ENCODE results near the gene AKAP12.

Gene AKAP12

DNA sequence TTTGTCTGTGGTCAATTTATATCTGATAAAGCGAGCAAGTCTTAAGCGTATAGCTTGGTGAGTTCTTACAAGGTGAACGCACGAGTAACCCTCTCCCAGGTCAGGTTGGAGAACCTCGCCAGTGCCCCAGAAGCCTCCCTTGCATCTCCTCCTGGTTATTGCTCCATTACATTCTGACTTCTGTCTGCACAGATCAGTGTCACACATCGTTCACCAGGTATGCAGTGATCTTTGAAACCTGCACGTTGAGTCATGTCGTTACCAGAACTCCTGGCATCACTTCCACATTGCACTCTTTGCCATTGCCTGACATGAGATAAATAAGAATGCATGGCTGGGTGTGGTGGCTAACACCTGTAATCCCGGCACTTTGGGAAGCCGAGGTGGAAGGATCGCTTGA lies 44.2 kb downstream of the AKAP12 start:
- no peak for DNase-seq

- no peak for DNase-seq
These were observed 44.8 kb downstream of the AKAP12 start for GRCh38 chr6:151284548-151285017.

GRCh38 chr6:151285122-151285521 lies 45.4 kb downstream of the AKAP12 start:
- DNase-seq, result no peak

DNA sequence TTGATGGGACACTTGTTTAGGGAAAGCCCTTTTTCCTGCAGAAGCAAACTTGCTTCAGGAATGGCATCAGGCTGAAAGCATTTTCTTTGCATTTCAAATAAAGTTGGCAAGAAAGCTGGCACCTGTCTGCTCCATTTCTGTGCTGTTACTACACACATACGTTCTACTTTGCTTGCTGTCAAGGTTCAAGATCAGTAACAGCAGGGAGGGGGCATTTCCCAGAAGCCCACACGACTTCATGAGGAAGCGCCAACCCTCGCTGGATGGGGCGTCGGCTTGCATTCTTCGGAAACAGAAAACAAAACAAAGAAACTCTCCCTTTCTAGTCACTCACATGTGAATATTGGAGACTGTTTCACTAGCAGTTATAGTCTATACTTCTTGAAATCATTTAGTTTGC lies 46.4 kb downstream of the AKAP12 start:
- DNase-seq, result no peak

DNA sequence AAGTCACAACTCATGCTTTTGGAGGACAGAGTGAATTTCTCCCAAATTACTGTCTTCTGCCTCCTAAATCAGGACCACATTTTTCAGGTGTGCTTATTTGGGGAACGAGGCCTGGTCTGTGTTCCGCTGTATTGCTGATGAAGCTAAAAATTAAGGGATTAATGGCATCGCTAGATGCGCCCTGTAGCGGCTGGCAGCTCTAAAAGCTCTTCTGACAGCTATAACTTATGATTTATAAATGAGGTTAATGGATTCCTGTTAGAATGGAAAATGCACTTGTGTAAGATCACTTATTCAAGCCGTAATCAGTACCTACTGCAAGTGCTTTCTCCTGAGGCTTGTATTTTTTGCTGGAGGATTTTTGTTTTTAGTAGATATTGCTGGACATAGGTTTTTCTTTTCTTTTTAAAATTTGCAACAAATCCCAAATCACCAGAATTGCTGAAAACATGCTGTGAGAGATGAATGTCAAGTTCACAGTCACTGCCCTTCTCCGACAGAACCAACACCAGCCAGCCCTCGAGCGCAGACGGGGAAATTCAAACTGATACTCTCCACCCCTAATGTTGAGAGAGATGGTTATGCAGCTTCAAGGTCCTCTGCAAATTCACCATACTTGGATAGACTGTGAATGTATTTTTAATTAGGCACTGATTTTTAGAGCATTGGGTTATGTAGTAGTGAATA lies 49.1 kb downstream of the AKAP12 start:
- no peak for DNase-seq

DNA sequence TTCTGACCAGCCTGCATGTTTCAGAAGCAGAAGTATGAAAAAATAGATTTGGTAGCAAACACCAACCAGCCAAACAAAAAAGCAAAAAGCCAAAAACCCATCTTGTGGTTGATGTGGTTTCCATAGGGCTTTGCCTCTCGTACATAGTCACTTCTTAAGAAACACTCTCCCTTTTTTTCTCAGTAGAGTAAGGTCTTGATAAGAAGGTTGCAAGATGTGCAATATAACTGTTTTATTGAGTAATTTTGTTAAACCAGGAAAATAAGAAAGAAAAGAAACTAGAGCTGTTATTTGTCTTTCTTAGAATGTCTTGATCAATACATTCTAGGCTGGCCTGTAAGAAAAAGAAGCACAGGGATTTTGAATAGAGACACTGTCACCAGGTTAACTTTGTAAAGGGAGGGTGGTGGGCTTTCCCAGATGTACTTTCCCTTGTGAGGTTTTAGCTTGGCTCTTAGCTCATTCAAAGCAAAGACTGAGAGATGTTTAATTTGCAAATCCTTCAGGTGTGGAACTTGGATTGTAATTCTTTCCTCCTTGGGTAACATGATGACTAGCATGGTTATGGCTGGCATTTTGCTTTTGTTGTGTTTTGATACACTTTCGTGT lies 49.7 kb downstream of the AKAP12 start:
- no peak for DNase-seq

DNA sequence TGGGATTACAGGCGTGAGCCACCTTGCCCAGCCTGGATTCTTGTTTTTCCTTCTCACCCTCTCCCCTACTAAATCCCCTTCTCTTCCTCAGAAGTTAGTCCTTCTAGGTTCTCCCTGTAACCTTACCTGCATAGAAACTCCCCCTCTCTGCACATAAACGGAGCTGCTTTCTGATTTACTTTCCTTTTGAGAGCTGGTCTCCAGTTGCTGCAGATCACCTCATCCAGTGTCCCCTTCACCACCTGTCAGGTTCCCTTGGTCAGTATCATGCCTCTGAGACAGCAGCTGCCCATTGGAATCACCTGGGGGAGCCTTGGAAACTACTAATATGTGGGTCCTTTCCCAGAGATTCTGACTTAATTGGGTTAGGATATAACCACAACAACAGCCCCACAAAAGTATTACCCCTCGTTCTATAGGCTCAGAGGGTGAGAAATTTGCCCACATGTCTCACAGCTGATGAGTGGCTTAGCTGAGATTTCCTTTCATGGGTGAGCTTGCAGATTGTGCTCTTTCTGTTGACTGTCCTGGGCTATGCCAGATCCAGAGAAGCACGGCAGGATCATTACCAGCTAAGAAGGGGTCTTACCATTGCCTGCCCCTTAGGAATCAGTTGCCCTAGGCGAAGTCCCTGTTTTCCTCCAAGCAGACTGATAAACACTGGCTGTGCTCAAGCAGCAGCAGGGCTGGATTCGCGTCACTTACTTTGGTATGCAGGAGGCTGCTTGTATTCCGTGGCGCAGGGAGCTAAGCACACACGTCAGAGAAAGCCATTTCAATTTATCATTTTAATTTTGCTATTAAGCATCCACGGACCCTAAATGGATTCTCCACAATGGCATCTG lies 51.3 kb downstream of the AKAP12 start:
- DNase-seq, result no peak

DNA sequence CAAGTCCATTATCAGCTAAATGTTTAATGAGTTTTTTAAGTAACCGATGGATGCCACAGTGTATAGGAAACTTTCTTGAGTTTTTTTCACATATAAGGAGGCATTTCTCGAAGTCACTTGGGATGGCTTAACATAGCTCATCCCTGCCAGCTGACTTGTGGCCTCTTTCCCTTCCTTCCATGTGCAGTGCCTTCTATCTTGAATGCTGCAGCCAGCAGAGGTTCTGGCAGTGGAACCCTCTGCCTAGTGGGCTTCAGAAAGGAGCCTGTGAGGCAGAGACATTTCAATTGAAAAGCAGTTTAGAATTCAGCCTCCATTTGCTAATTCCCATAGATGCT lies 51.9 kb downstream of the AKAP12 start:
- DNase-seq, result no peak

- DNase-seq, result no peak
These were observed 53.4 kb downstream of the AKAP12 start for GRCh38 chr6:151292974-151293687.

DNA sequence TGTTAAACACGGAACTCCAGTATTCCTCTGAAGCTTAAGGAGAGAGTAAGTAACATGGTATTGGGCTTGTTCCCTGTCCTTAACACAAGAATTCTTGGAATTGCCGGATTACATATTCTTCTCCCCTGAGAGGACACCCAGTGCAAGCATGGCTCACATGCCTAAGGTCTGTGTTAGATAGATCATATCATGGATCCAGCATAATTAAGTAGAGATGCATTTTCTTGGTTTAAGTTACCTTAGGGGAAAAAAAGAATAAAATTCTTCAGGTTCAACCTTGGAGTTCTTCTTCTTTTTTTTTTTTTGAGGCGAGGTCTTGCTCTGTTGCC lies 53.9 kb downstream of the AKAP12 start:
- DNase-seq, result no peak

DNA sequence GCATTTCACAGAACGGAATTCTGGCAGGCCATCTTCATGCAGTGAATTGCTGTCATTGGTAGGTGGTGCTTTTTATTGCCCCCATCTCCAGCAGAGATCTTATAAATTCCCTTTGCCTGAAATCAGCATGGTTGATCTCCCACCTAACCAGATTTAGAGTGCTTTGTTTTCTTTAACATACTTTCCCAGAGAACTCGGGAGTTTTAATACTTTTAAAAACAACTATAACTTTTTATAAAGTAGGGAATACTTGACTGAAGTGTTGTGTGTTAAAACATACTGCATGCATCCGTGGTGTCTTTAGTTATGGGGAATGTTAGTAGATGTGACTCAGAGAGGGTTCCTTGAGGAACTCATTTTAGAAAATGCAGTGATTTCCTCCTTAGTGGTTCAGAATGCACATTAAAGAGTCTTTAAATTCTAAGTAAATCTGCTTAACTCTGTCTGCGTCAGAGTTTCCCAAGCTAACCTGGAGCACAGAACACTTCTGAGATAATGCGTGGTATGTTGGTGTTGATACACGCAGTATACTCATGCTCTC lies 54.9 kb downstream of the AKAP12 start:
- no peak for DNase-seq

GRCh38 chr6:151297886-151298285 lies 58.1 kb downstream of the AKAP12 start:
- DNase-seq, result no peak

DNA sequence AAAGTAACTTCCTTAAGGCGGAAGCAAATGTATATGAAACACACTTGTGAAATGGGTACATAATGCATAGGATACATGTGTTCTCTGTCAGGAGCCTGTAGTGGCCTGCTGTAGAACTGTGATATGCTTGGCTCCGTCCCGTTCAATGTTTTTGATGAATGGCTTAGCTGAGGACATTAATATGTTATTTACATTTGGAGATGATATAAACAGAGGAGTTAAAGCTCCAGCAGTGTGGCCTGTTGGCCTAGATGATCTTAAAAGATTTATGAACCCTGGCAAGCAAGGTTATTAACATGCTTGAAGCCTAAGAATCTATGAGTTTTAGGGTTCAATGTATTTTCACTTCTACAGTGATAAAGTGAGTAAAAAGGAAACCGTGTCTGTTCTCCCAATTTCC lies 59.2 kb downstream of the AKAP12 start:
- DNase-seq, result no peak

DNA sequence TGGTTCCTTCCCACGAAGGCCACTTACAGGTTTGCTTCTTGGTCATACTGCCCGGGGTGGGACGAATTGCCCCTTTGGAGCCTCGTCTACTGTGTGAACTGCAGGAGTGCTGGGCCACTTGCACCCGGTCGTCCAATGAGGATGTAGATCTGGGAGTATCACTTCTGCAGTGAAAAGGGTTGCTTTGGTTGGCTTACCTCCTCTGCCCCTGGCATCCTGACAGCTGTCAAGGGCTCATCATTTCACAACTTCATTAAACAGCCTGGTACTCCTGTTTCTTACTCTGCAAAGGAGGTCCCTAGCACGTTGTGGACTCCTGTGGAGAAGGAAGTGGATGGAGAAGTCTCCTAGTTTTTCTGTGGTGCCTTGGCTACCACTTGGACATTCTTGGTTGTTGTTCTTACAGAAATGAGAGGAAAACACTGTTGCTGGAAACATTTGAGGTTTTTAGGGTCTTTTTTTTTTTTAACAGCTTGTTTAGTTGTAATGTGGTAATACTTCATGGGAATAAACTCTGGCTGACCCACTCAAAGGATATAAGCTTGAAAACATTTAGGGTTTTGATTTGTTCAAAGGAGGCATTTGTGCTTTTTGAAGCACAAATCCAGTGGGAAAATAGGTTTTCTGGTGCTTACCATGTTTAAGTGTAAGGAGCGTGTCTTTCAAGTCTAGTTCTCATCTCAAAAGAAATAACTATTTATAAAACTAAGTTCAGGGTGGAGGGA lies 60.7 kb downstream of the AKAP12 start:
- DNase-seq, result no peak

DNA sequence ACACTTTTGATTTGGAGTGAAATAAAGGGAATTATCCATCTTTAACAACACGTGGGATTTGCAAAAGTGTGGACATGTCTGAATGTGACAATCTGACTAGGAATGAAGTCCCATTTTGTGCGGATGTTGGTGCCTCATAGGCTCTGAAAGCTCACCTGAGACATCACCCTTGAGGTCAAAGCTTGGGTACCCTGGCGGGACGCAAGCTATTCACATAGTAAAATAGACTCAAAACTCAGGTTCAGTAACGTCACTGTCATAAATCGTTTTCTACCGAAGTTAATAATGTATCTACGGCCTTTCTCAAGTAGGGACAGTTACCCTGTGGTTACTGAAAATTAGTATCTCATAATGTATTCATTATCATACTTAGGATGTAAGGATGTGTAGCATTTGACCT lies 61.8 kb downstream of the AKAP12 start:
- no peak for DNase-seq

GRCh38 chr6:151303231-151303630 lies 63.5 kb downstream of the AKAP12 start:
- no peak for DNase-seq

DNA sequence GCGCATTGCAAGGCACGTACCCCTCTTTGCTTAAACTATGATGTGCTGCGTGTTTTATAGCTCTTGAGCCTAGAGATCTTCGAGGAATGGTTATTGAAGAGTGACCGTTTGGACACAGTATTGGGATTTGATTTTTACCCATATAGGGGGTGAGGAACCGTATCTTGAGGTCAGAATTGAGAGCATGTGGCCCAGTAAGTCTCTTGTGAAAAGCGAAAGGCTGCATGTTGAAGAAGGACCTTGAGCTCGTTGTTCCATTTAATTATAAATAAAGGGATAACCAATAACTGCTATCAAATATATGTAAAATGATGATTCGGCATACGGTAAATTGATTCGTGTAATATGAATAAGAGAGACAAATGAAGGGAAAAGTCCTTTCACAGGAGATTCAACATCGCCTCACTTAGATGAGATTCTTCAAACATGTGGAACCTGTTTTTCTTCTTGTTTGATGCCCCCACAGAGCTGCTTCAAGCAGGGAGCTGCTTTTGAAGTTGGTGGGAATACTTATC lies 66.6 kb downstream of the AKAP12 start:
- no peak for DNase-seq

DNA sequence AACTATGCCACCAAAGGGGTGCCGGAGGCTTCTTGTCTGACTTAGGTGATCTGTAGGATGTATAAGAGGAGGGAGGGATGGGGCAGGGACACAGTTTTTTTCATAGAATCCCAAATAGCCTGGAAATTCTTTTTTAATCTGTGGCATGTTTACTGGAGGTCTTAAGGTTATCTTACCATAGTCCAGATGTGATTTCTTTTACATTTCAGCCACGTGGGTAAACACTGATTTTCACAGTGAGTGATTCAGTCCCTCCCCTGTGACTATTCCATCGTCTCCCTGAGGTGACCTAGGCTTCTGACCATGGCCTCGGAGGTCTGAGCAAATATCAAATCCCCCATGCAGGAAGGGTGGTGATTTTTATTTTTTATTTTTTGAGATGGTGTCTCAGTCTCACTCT lies 67.7 kb downstream of the AKAP12 start:
- DNase-seq, result no peak

GRCh38 chr6:151309619-151310018 lies 69.9 kb downstream of the AKAP12 start:
- no peak for DNase-seq

DNA sequence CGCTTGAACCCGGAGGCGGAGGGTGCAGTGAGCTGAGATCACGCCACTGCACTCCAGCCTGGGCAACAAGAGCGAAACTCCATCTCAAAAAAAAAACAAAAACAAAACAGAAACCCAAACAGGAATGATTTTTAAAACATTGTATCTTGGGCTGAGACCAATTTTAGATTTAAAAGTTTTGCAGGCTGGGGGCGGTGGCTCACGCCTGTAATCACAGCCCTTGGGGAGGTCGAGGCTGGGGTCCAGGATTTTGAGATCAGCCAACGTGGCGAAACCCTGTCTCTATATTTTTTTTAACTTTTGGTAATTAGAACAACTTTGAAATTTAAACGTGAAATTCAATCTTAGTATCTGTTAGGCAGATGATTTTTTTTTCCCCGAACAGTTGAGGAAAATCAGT lies 70.5 kb downstream of the AKAP12 start:
- DNase-seq, result no peak

DNA sequence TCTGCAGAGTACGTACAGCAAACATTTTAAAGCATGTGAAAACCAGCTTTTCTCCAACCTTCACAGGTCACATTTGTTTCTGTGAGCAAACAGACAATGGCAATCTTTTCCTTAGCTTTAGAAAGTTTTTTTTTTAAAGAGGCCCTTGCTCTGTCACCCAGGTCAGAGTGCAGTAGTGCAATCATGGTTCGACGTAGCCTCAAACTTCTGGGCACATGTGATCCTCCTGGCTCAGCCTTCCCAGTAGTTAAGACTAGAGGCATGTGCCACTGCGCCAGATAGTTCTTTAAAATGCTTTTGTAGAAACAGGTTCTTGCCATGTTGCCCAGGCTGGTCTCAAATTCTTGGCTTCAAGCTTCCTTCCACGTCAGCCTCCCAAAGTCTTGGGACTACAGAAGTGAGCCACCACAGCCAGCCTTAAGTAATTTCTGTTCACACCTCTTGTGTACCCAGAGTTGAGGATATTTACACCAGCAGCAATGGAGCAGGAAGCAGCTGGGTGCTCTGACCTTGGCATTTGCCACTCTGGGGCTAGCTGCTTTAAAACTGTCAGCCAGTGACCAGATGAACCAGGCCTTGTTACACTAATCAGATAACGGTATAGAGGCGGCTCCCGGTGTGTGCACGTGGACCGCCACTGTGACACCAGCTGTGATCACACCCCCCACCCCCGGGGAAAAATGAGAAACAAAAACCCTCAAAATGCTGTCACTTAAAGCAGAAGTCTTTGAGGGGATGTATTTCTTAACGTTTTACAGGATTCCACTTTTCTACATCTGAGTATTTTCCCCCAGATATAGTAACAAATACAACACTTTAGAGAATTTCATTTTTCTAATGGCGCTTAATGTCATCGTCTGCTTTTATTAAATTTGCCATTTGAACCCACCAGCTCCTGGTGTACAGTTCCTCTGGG lies 71.3 kb downstream of the AKAP12 start:
- DNase-seq, result no peak
